Measurements from ENCODE around the gene ARHGEF39. TPM values are rescaled to one million over a fixed set of nuclear protein-coding genes. Genes with fewer than 3 reads are reported as not detected.

ARHGEF39 gene
- total and polyA plus RNA-seq, 8 donors: 1.5 to 17.7 (median 10.0) TPM

- no peaks in the 10 kb centered on the region for H3K36me3 ChIP-seq
- H3K4me3 ChIP-seq: no peak overlapping the region
- no peak overlapping the region for H3K27ac ChIP-seq
- intact Hi-C loops (cut with DNase I): no loop called here
- TF ChIP-seq CTCF (IDR thresholded peaks at IDR 0.05): no peak
- peaks cover 4 to 47% of the 10 kb centered on the region in 2 donors for H3K4me1 ChIP-seq
- H3K9me3 ChIP-seq: no peaks in the 10 kb centered on the region
- no peaks in the 10 kb centered on the region for H3K27me3 ChIP-seq
- no peak for DNase-seq
- no peak for ATAC-seq
Observed at GRCh38 chr9:35653611-35654010, 11.4 kb downstream of the ARHGEF39 start.

- intact Hi-C loops (cut with DNase I): no loop called here
- no peaks in the 10 kb centered on the region for H3K27me3 ChIP-seq
- DNase-seq (no peak), ATAC-seq (no peak)
- H3K4me3 ChIP-seq: no peak overlapping the region
- no peaks in the 10 kb centered on the region for H3K36me3 ChIP-seq
- H3K9me3 ChIP-seq: no peaks in the 10 kb centered on the region
- TF ChIP-seq CTCF (IDR thresholded peaks at IDR 0.05): no peak
- H3K27ac ChIP-seq: peak overlapping the region; percentile 33 to 56
- peaks cover 4 to 50% of the 10 kb centered on the region in 2 donors for H3K4me1 ChIP-seq
Observed at GRCh38 chr9:35652829-35653209, 12.2 kb downstream of the ARHGEF39 start.

- peak overlapping the region; percentile 33 to 56 for H3K27ac ChIP-seq
- ATAC-seq: peak; percentile 50
- no peaks in the 10 kb centered on the region for H3K9me3 ChIP-seq
- H3K36me3 ChIP-seq: no peaks in the 10 kb centered on the region
- no peak overlapping the region for H3K4me3 ChIP-seq
- intact Hi-C loops (cut with DNase I): no loop called here
- DNase-seq: no peak
- no peaks in the 10 kb centered on the region for H3K27me3 ChIP-seq
- H3K4me1 ChIP-seq: peaks cover 4 to 53% of the 10 kb centered on the region in 2 donors
- no peak for TF ChIP-seq CTCF (IDR thresholded peaks at IDR 0.05)
Observed at GRCh38 chr9:35651956-35652828, 12.8 kb downstream of the ARHGEF39 start.

- no peak for TF ChIP-seq CTCF (IDR thresholded peaks at IDR 0.05)
- Histone ChIP-seq H3K36me3 (no peaks in the 10 kb centered on the region), H3K9me3 (no peaks in the 10 kb centered on the region), H3K4me3 (peak within 1 kb of the TSS in 1 of 2 donors; percentile 27), H3K27me3 (no peaks in the 10 kb centered on the region), H3K27ac (peak within 1 kb of the TSS; percentile 7 to 55), H3K4me1 (peaks cover 4 to 55% of the 10 kb centered on the region in 2 donors)
- DNase-seq (no peak), ATAC-seq (no peak)
- intact Hi-C loops (cut with DNase I): no loop called here
Observed at GRCh38 chr9:35650341-35651158, 14.4 kb downstream of the ARHGEF39 start, which contains the start of gene SIT1. TSS of gene SIT1 (minus strand) at chr9:35650931. CDS start at chr9:35650853, 78 bp downstream.
